ENCODE measurements around the gene DNAJA2.
"Not testable (repeated sequence)": the region's sequence is repeated elsewhere in the genome, so short reads cannot be mapped to it uniquely, and the experiment has no call there.

DNAJA2 gene

DNA sequence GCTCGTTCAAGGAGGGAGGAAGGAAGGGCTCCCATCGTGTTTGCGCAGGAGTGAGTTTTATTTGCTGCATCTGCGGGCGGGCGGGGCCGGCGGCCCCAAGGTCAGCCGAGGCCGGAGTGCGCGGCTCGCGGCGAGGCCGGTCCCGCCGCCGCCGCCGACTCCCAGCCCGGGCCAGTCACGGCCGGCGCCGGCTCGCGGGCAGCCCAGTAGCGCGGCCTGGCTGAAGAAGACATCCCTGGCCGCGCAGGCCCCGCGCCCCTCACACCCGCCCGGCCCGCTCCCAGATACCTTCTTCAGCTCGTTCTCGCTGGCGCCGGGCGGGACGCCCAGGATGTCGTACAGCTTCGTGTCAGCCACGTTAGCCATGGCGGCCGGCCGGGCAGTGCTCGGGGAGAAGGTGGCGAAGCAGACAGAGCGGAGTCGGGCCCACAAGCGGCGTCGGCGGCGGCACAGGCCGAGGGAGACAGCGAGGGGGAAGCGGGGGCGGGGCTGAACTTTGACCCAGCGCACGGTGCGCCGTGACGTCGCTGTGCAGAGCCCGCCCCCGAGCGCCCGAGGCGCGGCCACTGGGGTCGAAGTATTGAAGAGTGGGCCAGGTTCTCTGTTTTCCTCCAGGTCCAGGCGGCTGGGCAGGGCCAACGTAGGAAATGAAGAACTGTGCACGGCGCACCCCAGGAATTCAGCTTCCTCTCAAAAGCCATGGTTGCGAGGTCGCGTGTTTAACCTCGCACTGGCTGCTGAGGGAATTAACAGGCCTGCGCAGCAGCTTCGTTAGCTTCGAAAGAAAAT, at the start of gene DNAJA2:
Gene DNAJA2 (minus strand): TSS at position 468 of the 789 bp plus-strand sequence. CDS start 102 bp downstream, at position 366.
- peak within 1 kb of the TSS; percentile 69 to 73 for H3K4me3 ChIP-seq (ENCODE audit: low read depth in 1 of 2, low read length in 2 of 2)
- peak within 1 kb of the TSS; percentile 33 to 62 for H3K9ac ChIP-seq (ENCODE audit: low read depth in 1 of 2, low read length in 2 of 2)
- no peaks in the 10 kb centered on the region for H3K9me3 ChIP-seq (ENCODE audit: control insufficient read depth in 1 of 2, low read length in 2 of 2)
- H3K27ac ChIP-seq (ENCODE audit: low read depth, low read length): peak within 1 kb of the TSS; percentile 94
- peaks cover 20 to 28% of the 10 kb centered on the region in 2 donors for H3K4me1 ChIP-seq (ENCODE audit: control insufficient read depth in 1 of 2, insufficient read depth in 2 of 2, low read length in 2 of 2)
- no peaks in the 10 kb centered on the region for H3K27me3 ChIP-seq (ENCODE audit: control insufficient read depth in 1 of 2, insufficient read depth in 2 of 2, low read length in 2 of 2)
- peaks cover 9 to 23% of the 10 kb centered on the region in 2 donors for H3K36me3 ChIP-seq (ENCODE audit: control insufficient read depth in 1 of 2, insufficient read depth in 2 of 2, low read length in 2 of 2)

DNA sequence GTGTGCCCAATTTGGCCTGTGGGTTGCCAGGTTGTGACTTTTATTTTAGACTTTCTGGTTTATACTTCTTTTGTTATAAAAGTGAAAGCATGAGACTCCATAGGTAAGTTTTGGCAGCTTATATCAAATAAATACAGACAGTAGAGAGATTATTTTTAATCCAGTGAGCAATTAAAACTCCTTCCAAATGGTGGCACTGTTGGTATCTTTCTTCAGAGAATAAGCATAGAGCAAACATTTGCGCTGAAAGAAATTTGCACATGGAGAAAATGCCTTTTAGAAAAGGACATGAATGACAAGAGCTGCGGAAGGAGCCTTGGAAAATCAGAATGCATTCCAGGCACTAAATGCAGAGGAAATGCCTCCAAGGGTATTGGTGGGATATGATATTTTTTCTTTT, 46.1 kb upstream of the DNAJA2 start:
- H3K4me3 ChIP-seq (ENCODE audit: low read depth in 1 of 2, low read length in 2 of 2): no peak overlapping the region
- H3K4me1 ChIP-seq (ENCODE audit: control insufficient read depth in 1 of 2, insufficient read depth in 2 of 2, low read length in 2 of 2): peaks cover 0 to 6% of the 10 kb centered on the region in 2 donors
- no peaks in the 10 kb centered on the region for H3K36me3 ChIP-seq (ENCODE audit: control insufficient read depth in 1 of 2, insufficient read depth in 2 of 2, low read length in 2 of 2)
- no peaks in the 10 kb centered on the region for H3K27me3 ChIP-seq (ENCODE audit: control insufficient read depth in 1 of 2, insufficient read depth in 2 of 2, low read length in 2 of 2)
- no peak overlapping the region for H3K9ac ChIP-seq (ENCODE audit: low read depth in 1 of 2, low read length in 2 of 2)
- H3K9me3 ChIP-seq (ENCODE audit: control insufficient read depth in 1 of 2, low read length in 2 of 2): no peaks in the 10 kb centered on the region
- H3K27ac ChIP-seq (ENCODE audit: low read depth, low read length): no peak overlapping the region

DNA sequence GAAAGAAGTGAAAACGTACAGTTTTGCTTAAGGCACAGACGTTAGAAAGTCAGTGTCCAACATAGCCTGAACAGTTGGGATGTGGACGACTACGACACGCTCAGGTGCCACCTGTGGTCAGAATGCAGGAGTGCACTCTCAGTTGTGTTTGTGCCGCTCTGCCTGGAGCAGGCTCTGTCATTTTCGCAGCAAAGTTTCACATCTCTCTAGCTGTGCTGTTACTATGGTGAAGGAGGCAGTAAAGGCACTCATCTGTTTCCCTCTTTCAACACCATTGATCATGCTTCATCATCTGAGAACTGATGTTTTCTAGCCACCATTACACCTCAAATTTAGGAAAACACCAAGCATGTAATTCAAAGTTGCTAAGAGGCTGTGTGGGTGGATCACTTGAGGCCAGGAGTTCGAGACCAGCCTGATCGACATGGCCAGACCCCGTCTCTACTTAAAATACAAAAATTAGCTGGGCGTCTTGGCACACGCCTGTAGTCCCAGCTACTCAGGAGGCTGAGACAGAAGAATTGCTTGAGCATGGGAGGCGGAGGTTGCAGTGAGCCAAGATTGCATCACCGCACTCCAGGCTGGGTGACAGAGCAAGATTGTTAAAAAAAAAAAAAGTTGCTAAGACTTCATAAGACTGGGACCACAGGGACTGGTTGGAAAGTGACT, 44.9 kb upstream of the DNAJA2 start:
- H3K4me1 ChIP-seq (ENCODE audit: control insufficient read depth in 1 of 2, insufficient read depth in 2 of 2, low read length in 2 of 2): peaks cover 0 to 6% of the 10 kb centered on the region in 2 donors
- no peak overlapping the region for H3K4me3 ChIP-seq (ENCODE audit: low read depth in 1 of 2, low read length in 2 of 2)
- no peaks in the 10 kb centered on the region for H3K27me3 ChIP-seq (ENCODE audit: control insufficient read depth in 1 of 2, insufficient read depth in 2 of 2, low read length in 2 of 2)
- H3K36me3 ChIP-seq (ENCODE audit: control insufficient read depth in 1 of 2, insufficient read depth in 2 of 2, low read length in 2 of 2): no peaks in the 10 kb centered on the region
- H3K9ac ChIP-seq (ENCODE audit: low read depth in 1 of 2, low read length in 2 of 2): no peak overlapping the region
- no peaks in the 10 kb centered on the region for H3K9me3 ChIP-seq (ENCODE audit: control insufficient read depth in 1 of 2, low read length in 2 of 2)
- no peak overlapping the region for H3K27ac ChIP-seq (ENCODE audit: low read depth, low read length)

DNA sequence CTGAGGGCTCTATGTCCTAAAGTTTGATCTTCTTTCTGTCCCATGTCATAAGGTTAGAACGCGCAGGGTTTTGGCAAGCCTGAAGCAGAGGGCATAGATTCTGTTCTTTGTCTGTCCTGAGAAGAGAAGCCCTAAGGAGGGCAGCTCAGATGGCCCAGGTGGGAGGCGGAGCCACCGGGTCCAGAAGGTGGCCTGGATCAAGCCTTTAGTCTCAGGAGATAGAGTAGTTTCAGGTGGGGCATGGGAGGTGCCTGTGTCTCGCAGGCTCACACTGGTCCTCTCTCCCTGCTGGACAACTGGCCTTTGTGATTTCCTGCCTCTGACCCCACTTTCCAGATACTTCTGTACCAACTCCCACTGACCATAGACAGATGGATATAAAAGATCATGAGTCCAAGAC, 44.2 kb upstream of the DNAJA2 start:
- Histone ChIP-seq H3K27ac (ENCODE audit: low read depth, low read length) (no peak overlapping the region), H3K36me3 (ENCODE audit: control insufficient read depth in 1 of 2, insufficient read depth in 2 of 2, low read length in 2 of 2) (no peaks in the 10 kb centered on the region), H3K27me3 (ENCODE audit: control insufficient read depth in 1 of 2, insufficient read depth in 2 of 2, low read length in 2 of 2) (no peaks in the 10 kb centered on the region), H3K9ac (ENCODE audit: low read depth in 1 of 2, low read length in 2 of 2) (no peak overlapping the region), H3K9me3 (ENCODE audit: control insufficient read depth in 1 of 2, low read length in 2 of 2) (no peaks in the 10 kb centered on the region), H3K4me3 (ENCODE audit: low read depth in 1 of 2, low read length in 2 of 2) (no peak overlapping the region), H3K4me1 (ENCODE audit: control insufficient read depth in 1 of 2, insufficient read depth in 2 of 2, low read length in 2 of 2) (peaks cover 0 to 6% of the 10 kb centered on the region in 2 donors)

DNA sequence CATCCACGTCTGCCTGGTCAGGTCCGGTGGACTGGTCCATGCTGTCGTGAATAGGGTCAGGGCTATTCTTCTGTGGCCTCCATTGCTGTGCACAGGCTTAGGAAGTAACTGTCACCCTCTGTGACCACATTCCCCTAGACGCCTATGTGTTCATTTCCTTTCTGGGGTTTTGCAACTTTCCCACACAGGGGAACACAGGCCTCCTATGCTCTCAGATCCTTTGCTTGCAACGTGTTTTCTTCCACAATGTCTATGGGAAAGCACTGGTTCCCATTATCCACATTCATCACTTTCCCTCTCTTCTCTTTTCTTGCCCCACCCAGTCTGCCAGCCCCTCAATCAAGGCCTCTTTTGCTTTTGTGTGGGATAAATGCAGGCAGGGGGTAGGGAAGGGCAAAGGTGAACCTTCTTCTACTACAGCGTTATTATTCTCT, 43.2 kb upstream of the DNAJA2 start:
- no peaks in the 10 kb centered on the region for H3K9me3 ChIP-seq (ENCODE audit: control insufficient read depth in 1 of 2, low read length in 2 of 2)
- H3K4me3 ChIP-seq (ENCODE audit: low read depth in 1 of 2, low read length in 2 of 2): no peak overlapping the region
- no peak overlapping the region for H3K27ac ChIP-seq (ENCODE audit: low read depth, low read length)
- H3K4me1 ChIP-seq (ENCODE audit: control insufficient read depth in 1 of 2, insufficient read depth in 2 of 2, low read length in 2 of 2): peaks cover 0 to 6% of the 10 kb centered on the region in 2 donors
- H3K27me3 ChIP-seq (ENCODE audit: control insufficient read depth in 1 of 2, insufficient read depth in 2 of 2, low read length in 2 of 2): no peaks in the 10 kb centered on the region
- no peak overlapping the region for H3K9ac ChIP-seq (ENCODE audit: low read depth in 1 of 2, low read length in 2 of 2)
- no peaks in the 10 kb centered on the region for H3K36me3 ChIP-seq (ENCODE audit: control insufficient read depth in 1 of 2, insufficient read depth in 2 of 2, low read length in 2 of 2)

DNA sequence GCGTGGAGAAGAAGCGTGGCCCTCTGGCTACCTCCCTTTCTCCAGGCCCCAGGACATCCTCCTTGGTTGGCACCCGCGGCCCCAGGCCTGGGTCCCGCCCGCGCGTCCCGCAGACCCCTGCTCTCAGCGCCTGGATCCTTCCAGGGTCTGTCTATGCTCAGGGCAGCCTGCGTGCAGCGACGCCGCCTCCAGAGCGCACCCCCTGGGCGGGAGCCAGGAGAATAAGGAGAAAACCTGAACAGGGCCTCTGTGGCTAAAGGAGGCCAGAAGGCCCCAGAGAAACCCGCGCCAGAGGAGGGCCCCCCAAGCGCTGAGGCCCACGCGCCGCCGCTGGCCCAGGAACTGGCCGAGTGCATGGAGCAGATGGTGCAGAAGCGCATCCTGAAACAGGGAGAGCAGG, 40.4 kb upstream of the DNAJA2 start:
- H3K27ac ChIP-seq (ENCODE audit: low read depth, low read length): no peak overlapping the region

DNA sequence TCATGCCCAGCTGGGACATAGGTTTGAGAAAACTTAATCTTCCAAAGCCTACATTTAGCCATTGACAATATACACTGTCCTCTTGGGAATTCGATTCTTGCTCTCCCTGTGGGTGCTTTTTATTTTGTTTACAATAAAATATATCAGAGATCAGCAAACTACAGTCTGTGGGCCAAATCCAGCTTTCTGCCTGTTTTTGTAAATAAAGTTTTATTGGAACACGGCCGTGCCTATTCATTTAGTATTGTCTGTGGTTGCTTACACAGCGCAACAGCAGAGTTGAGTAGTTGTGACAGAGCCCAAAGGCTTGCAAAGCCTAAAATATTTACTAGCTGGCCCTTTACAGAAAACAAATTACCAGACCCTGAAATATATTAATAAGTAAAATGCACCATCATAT, 39.7 kb upstream of the DNAJA2 start:
- no peak overlapping the region for H3K4me3 ChIP-seq (ENCODE audit: low read depth in 1 of 2, low read length in 2 of 2)
- no peak overlapping the region for H3K27ac ChIP-seq (ENCODE audit: low read depth, low read length)
- no peaks in the 10 kb centered on the region for H3K27me3 ChIP-seq (ENCODE audit: control insufficient read depth in 1 of 2, insufficient read depth in 2 of 2, low read length in 2 of 2)
- peaks cover 0 to 6% of the 10 kb centered on the region in 2 donors for H3K4me1 ChIP-seq (ENCODE audit: control insufficient read depth in 1 of 2, insufficient read depth in 2 of 2, low read length in 2 of 2)
- no peaks in the 10 kb centered on the region for H3K36me3 ChIP-seq (ENCODE audit: control insufficient read depth in 1 of 2, insufficient read depth in 2 of 2, low read length in 2 of 2)
- H3K9me3 ChIP-seq (ENCODE audit: control insufficient read depth in 1 of 2, low read length in 2 of 2): no peaks in the 10 kb centered on the region
- H3K9ac ChIP-seq (ENCODE audit: low read depth in 1 of 2, low read length in 2 of 2): no peak overlapping the region

More for the DNA sequence above, 40.4 kb upstream of the DNAJA2 start:
- no peak overlapping the region for H3K9ac ChIP-seq (ENCODE audit: low read depth in 1 of 2, low read length in 2 of 2)
- no peaks in the 10 kb centered on the region for H3K27me3 ChIP-seq (ENCODE audit: control insufficient read depth in 1 of 2, insufficient read depth in 2 of 2, low read length in 2 of 2)
- no peaks in the 10 kb centered on the region for H3K36me3 ChIP-seq (ENCODE audit: control insufficient read depth in 1 of 2, insufficient read depth in 2 of 2, low read length in 2 of 2)
- H3K4me1 ChIP-seq (ENCODE audit: control insufficient read depth in 1 of 2, insufficient read depth in 2 of 2, low read length in 2 of 2): peaks cover 0 to 6% of the 10 kb centered on the region in 2 donors
- H3K4me3 ChIP-seq (ENCODE audit: low read depth in 1 of 2, low read length in 2 of 2): no peak overlapping the region
- H3K9me3 ChIP-seq (ENCODE audit: control insufficient read depth in 1 of 2, low read length in 2 of 2): no peaks in the 10 kb centered on the region

DNA sequence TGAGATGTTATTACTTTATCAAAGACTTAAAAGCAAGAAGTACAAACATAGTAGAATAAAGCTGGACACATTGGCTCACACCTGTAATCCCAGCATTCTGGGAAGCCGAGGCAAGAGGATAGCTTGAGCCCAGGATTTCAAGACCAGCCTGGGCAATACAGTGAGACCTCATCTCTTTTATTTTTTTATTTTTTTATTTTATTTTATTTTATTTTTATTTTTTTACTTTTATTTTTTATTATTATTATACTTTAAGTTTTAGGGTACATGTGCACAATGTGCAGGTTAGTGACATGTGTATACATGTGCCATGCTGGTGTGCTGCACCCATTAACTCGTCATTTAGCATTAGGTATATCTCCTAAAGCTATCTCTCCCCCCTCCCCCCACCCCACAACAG, 37.3 kb upstream of the DNAJA2 start:
- H3K36me3 ChIP-seq (ENCODE audit: control insufficient read depth in 1 of 2, insufficient read depth in 2 of 2, low read length in 2 of 2); H3K27me3 ChIP-seq (ENCODE audit: control insufficient read depth in 1 of 2, insufficient read depth in 2 of 2, low read length in 2 of 2); H3K27ac ChIP-seq (ENCODE audit: low read depth, low read length); H3K4me1 ChIP-seq (ENCODE audit: control insufficient read depth in 1 of 2, insufficient read depth in 2 of 2, low read length in 2 of 2); H3K9ac ChIP-seq (ENCODE audit: low read depth in 1 of 2, low read length in 2 of 2); H3K4me3 ChIP-seq (ENCODE audit: low read depth in 1 of 2, low read length in 2 of 2); H3K9me3 ChIP-seq (ENCODE audit: control insufficient read depth in 1 of 2, low read length in 2 of 2): not testable (repeated sequence)

DNA sequence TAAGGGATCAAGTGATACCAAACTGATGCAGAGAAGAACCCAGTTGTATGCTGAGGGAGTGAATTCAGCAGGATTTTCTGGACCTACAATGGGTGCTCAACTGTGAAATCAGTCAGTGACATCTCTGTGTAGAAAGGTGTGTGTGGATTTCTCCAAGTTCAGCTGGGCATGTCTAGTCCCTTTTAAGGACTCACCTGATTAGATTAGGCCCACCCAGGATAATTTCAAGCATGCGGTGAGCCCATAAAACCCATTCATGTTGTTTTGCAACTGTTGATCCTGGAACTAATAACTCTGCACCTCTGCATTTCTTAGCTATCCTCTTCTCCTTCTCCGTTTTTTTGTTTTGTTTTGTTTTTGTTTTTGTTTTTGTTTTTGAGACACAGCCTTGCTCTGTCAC, 35.1 kb upstream of the DNAJA2 start:
- H3K9me3 ChIP-seq (ENCODE audit: control insufficient read depth in 1 of 2, low read length in 2 of 2): no peaks in the 10 kb centered on the region
- H3K4me3 ChIP-seq (ENCODE audit: low read depth in 1 of 2, low read length in 2 of 2): no peak overlapping the region
- no peaks in the 10 kb centered on the region for H3K36me3 ChIP-seq (ENCODE audit: control insufficient read depth in 1 of 2, insufficient read depth in 2 of 2, low read length in 2 of 2)
- no peak overlapping the region for H3K27ac ChIP-seq (ENCODE audit: low read depth, low read length)
- H3K27me3 ChIP-seq (ENCODE audit: control insufficient read depth in 1 of 2, insufficient read depth in 2 of 2, low read length in 2 of 2): no peaks in the 10 kb centered on the region
- no peak overlapping the region for H3K9ac ChIP-seq (ENCODE audit: low read depth in 1 of 2, low read length in 2 of 2)
- H3K4me1 ChIP-seq (ENCODE audit: control insufficient read depth in 1 of 2, insufficient read depth in 2 of 2, low read length in 2 of 2): no peaks in the 10 kb centered on the region

DNA sequence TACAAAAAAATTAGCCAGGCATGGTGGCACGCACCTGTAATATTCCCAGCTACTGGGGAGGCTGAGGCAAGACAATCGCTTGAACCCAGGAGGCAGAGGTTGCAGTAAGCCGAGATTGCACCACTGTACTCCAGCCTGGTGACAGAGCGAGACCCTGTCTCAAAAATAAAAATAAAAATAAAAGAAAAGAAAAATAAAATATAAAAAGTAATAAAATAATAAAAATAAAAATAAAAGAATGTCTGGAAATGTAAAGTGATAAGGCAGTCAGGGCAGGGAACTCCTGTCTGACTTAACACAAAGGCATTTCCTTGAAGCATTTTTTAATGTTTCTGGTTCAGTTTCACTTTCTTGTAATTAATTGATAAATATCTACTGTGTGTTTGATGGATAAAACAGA, 34.7 kb upstream of the DNAJA2 start:
- Histone ChIP-seq H3K9me3 (ENCODE audit: control insufficient read depth in 1 of 2, low read length in 2 of 2) (no peaks in the 10 kb centered on the region), H3K9ac (ENCODE audit: low read depth in 1 of 2, low read length in 2 of 2) (no peak overlapping the region), H3K27me3 (ENCODE audit: control insufficient read depth in 1 of 2, insufficient read depth in 2 of 2, low read length in 2 of 2) (no peaks in the 10 kb centered on the region), H3K36me3 (ENCODE audit: control insufficient read depth in 1 of 2, insufficient read depth in 2 of 2, low read length in 2 of 2) (no peaks in the 10 kb centered on the region), H3K4me1 (ENCODE audit: control insufficient read depth in 1 of 2, insufficient read depth in 2 of 2, low read length in 2 of 2) (no peaks in the 10 kb centered on the region), H3K27ac (ENCODE audit: low read depth, low read length) (no peak overlapping the region), H3K4me3 (ENCODE audit: low read depth in 1 of 2, low read length in 2 of 2) (no peak overlapping the region)

All from duodenal mucosa (tissue), 2 donors.